GM18498 (cell line): Measurements from ENCODE around the gene HPCA.

Experiments used
- ATAC-seq: cut with Tn5 transposase; IDR thresholded peaks from one replicate; pipeline ENCODE4 v1.9.1; 2021; ENCODE audit warnings: mild to moderate bottlenecking, moderate library complexity; ENCODE audit not compliant: unreplicated experiment

HPCA gene

DNA sequence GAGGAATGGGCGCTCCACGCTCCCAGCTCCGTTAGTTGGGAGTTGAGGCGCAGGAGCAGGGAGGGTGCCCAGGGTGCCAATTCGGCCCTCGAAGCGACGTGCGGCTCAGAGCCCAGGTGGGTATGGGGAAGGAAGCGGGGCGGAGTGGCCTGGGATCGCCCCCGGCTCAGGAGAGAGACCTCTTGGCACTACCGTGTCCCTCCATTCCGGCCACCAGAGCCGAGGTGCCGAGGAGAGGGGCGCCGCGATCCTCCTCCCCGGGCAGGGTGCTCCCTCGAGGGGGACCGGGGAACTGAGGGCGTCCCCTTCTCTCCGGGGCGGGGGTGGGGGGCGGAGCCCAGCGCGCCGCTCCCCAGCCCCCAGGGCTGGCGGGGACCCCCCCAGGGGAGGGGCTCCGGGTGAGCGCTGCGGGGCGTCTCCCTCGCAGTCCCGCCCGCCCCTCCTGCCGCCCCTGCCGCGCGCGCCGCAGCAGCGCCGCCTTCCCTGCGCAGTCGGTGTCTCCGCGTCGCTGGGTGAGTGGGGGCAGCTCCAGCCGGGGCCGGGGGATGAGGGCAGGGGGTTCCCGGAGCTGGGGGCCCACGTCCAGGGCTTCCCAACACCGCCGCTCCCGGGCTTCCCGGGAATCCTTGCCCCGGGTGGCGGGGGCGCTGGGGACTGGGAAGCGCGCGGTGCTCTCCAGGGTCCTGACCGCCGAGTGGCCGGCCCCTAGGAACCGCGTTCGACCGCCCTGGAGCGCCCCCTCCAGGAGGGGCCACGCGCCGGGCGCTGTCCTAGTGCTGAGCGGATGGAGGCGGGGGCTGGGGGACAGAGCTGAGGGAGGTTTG lies at the start of gene HPCA:
TSS of gene HPCA (plus strand) at position 488 of the 824 bp plus-strand sequence. CDS start 2,408 bp downstream, outside the sequence.
- ATAC-seq: no peak

DNA sequence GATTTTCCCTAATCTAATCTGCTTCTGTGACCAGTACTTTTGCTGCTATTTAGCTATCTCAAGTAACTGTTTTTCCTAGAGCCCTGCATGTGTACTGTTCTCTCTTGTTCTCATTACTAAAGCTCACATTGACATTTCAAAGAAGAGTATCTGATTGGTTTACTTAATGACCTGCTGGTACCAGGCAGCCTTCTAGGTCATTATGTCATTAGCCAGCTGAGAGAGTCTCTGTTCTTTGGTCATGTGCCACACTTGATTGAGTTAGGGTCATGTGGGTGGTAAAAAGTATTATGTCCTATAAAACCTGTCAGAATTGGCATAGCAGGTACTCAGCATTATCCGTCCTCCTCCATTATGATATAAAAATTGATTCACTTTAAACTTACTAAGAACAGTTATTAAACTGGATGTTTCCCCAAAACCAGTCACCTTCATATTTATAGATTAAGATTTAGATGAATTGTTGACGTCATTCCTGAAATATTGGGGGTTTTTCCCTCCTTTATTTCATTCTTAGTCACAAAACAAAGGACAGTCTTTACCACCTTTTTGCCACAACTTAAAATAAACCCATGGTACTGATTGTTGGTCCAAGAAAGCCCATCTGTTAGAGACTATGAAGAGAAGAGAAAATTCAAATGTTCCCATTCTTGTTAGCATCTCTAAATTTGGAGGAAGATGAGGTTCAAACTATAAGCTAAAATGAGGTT lies 37.8 kb upstream of the HPCA start:
- no peak for ATAC-seq

- no peak for ATAC-seq
Observed at GRCh38 chr1:32855861-32856617, 30.3 kb upstream of the HPCA start.

GRCh38 chr1:32858136-32858535 lies 28.2 kb upstream of the HPCA start:
- no peak for ATAC-seq

DNA sequence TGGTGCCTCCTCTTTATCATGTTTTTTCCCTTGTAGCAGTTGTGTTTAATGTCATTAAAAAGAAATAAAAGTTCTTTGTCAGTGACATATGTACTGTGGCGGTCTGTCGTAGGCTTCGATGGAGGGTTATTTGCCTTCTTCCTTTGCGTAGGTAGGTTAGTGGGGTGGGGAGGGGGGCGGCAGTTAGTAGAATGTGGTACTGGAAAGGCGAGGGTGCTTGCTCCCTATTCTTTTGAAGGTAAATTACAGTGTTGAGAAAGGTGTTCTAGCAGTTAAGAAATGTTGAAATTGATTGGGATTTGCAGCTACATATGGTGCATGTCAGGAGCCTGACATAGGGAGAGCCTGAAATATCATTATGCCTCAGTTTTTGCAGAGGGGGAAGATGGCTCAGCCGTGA lies 27.5 kb upstream of the HPCA start:
- no peak for ATAC-seq

DNA sequence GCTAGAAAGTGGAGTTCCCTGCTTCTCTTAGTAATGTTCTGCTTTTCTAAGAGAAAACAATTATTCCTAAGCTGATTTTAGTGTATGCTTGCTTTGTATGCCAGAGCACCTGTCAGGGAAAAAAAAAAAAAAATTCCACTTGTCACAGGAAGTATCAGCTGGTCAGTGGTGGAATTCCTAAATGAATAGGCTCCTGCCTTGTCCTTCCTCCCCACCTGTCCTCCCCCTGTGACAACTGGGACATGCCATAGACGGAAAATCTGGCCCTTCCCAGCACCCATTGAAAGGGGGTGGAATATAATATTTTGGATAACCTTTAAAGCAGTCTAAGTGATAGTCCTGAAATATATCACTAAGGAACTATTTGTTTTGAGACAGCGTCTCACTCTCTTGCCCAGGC lies 26.4 kb upstream of the HPCA start:
- ATAC-seq: no peak

DNA sequence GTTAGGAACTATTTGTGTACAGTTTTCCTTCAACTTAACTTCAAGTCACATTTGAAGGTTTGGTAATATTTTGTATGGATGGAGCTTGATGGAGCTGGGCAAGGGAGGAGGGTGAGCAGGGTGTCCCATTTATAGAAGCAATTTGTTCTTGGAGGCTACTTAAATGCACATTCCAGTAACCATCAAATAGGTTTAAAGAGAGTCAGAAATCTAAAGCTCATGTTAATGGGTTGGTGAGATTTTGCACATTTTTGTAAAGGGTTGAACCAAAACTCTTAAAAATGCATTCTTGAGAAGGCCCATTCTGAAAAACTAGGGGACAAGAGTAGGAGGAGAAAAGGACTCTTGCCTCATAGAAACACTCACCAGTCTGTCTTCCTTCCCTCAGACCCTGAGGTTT lies 25.7 kb upstream of the HPCA start:
- ATAC-seq: no peak

- ATAC-seq: no peak
Observed at GRCh38 chr1:32861904-32862695, 24.2 kb upstream of the HPCA start.

DNA sequence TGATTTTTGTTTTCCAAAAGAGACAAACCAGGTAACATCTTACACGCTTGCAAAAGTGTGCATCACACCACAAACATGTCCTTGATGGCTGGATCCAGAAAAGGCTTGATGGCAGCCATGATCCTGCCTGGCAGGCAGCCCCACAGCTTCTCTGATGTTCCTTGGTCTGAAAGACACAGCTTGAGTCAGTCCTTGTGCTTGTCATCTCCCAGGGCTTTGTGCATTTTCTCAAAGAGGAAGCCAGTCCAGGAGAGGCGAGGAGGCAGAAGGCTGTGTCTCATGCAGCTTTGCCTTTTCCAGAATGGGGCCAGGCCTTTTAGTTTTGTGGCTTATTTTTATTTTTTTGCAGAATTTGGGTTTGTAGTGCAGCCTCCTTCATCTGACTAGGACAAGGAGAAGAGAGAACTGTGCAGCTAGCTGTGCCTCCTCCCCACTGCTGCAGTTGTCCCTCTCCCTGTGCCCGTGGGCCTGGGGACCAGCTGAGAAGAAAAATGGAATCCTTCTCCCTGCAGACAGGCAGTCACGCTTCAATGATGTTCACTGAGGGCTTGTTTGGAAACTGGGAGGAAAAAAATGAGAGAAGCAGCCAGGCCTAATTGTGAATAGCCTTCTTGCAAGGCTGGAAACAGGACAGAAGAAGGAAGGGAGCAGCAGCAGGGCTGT lies 22.9 kb upstream of the HPCA start:
- no peak for ATAC-seq

DNA sequence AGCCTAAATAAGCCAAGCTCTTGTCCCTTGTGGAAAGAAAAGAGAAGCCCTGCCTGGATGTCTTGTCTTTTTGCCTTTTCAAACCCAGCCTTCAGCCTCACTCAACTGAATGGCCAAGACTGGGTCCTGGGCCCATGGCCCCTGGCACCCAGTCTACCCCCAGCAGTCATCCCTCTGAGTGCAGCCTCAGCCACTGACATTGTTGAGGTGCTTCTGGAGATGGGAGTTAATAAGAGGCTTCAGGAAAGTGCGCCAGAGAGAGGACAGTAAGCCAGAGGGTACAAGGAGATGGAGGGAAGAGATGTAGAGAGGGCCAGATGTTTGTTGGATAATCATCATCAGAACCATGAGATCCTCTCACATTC lies 22.4 kb upstream of the HPCA start:
- ATAC-seq: no peak

- ATAC-seq: no peak
Observed at GRCh38 chr1:32864375-32865019, 21.8 kb upstream of the HPCA start.

DNA sequence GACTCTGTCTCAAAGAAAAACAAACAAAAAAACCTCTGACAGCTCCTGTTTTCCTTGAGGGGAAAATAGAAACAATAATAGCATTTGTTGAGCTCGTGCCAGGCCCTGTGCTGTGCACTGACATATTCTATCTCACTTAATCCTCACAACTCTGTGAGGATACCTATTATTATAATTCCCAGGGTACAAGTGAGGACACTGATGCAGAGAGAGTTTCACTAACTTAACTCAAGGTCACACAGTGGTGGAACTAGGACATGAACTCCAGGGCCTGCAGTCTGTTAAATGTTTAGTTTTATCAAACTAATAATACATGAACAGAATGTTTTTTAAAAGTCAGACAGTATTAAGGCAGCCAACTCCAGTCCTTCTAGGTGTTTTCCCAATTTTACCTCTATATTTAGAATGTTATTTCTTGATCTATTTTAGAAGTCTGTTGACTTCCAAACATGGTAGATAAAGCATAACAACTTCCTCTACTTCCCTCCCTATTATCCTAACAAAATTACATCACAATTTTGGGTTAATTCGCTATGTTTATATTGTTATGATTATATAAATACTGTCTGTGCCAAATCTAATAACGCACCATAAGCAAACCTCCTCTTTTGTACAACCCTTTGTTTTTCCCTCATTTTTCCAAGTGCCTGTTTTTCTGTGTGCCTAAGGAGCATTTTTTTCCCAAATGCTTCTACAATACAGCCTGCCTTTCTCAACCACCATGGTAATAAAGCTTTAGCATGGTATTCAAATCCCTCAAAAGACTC lies 20.5 kb upstream of the HPCA start:
- ATAC-seq: no peak

DNA sequence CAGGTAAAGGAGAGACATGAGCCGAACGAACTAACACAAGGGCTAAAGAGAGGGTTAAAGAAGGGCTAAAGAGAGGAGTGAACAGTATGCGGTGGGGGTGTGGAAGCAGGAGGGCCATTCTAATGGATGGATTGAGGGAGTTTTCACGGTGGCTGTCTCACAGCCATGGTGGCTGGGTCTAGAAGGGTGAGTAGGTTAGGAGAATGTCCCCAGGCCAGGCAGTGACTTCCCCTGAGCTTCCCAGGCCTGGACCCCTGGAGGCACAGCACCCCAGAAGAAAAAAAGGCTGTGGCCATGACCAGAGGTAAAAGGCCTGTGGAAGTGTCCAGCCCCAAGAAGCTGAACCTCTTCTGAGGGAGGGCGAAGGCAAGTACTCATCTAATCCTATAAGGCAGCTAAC lies 19.1 kb upstream of the HPCA start:
- no peak for ATAC-seq

DNA sequence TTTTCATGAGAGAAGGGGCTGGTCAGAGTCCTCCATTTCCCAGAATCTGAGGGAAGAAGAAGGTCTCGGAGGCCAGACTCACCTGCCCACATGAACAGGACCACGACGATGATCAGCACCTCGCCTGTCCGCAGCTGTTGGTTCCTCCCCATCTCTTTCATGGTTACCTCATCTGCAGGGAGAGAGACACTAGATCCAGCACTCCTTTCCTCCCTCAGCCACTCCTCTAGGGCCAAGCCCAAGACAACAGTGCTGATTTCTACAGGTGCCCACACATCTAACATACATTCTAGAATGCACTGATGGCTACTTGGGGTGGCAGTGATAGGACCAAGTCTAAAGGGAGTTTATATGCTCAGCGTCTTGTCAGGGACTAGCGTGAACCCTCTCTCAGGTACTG lies 18.6 kb upstream of the HPCA start:
- no peak for ATAC-seq

DNA sequence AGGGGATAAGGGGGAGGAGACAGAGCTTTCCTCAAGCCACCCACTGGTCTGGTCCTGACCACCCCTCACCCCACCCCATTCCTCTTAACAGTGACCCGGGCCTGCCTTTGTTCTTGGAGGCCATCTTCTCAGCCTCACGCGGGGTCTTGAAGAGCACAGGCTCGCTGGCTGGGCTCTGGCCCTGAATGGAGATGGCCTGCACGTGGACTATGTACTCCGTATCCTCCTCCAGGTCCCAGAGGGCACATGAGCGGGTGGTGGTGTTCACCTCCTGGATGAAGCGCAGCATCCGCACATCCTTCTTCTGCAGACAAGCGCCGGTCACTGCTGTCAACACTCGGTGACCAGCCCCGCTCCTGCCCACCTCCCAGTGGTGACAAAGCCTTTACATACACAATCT lies 18.2 kb upstream of the HPCA start:
- no peak for ATAC-seq

DNA sequence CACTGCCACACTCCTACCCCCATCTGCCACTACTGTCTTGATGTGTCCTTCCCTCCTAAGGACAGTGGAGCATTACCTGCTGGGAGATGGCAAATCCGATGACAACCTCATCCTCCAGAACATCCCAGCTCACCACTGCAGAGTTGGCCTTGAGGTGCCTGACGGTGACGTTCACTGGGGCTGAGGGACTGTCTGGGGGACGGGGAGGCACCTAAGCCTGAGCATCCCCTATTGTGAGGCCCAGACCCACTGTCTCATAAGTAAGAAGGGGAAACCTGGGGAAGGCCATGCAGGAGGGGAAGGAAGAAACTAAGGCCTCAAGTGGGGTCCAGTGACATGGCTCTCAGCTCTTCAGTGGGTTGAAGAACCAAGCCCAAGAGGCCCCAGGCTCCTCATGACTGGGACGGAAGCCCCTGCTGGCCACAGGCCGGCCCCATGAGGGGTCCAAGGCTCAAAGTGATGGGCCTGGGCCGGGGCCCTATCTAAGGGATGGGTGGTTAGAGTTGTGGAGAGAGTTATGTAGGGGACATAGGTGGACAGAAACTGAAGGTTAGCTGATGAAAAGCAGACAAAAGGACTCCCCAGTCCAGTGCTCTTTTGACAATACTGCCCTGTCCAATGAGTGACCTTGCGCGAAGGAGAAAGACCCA lies 17.4 kb upstream of the HPCA start:
- ATAC-seq: no peak

GRCh38 chr1:32869923-32870614 lies 16.2 kb upstream of the HPCA start:
- no peak for ATAC-seq
